Measurements from ENCODE around the gene KNSTRN. TPM values are rescaled to one million over a fixed set of nuclear protein-coding genes. Genes with fewer than 3 reads are reported as not detected.

The KNSTRN gene
- total and polyA plus RNA-seq, 2 donors (not counting 3 experiments of a cell fraction or from before 2014, with no cell fraction given) = 24.4 to 61.4 TPM

DNA sequence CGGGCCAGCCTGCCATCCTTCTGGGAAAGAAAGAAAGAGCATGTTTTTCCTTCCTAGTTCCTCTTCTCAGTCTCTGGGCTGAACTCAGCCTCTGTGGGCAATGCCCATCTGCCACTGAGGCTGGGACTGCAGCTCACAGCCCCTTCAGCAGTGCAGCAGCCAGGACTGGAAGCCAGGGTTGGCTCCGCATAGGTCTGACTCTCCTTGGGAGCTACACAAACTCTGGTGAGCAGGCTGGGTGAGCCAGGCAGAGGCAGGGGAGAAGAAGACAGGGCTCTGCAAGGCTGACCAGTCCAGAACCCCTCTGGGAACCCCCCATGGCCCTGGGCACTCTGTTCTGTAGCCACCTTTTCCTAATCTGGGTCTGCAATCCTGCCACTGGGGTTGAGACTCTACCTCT, 20.9 kb upstream of the KNSTRN start:
- Histone ChIP-seq H3K36me3 (ENCODE audit: control insufficient read depth in 2 of 2, extremely low read depth in 1 of 2, insufficient read depth in 2 of 2, low read length in 2 of 2) (no peaks in the 10 kb centered on the region), H3K79me2 (ENCODE audit: control insufficient read depth, insufficient read depth, low read length) (no peaks in the 10 kb centered on the region), H4K20me1 (replicated peaks; ENCODE audit: control insufficient read depth, extremely low read depth, insufficient read depth, low read length) (no peaks in the 10 kb centered on the region), H3K9me1 (replicated peaks; ENCODE audit: control insufficient read depth, extremely low read depth, insufficient read depth, low read length) (no peaks in the 10 kb centered on the region), H3K27me3 (ENCODE audit: control insufficient read depth in 2 of 2, insufficient read depth in 2 of 2, low read length in 2 of 2) (peaks cover 6 to 9% of the 10 kb centered on the region in 2 experiments), H3K27ac (ENCODE audit: insufficient read depth, low read depth, low read length) (no peak overlapping the region), H3K9ac (replicated peaks; ENCODE audit: extremely low read depth, insufficient read depth, low read length) (no peak overlapping the region), H3K9me3 (replicated peaks; ENCODE audit: control insufficient read depth, insufficient read depth, low read length) (no peaks in the 10 kb centered on the region), H3K4me3 (replicated peaks in 1 of 3; ENCODE audit: insufficient read depth in 1 of 3, low read depth in 1 of 3, low read length in 3 of 3) (no peak overlapping the region), H2AFZ (ENCODE audit: low read depth, low read length) (no peak overlapping the region), H3K4me1 (ENCODE audit: control insufficient read depth, extremely low read depth, insufficient read depth, low read length) (peaks cover 8% of the 10 kb centered on the region), H3K4me2 (ENCODE audit: insufficient read depth, low read length) (no peak overlapping the region)
- dilution Hi-C loops (cut with MboI; ENCODE audit: extremely low pct_ligation_motif_present, low sequenced_read_pairs) (no loop called here), intact Hi-C loops (cut with micrococcal nuclease) (no loop called here)
- DNase-seq (ENCODE audit: low read depth, low spot score) = no peak
- FAIRE-seq = no peak
- CTCF ChIA-PET = no interaction called here
- POLR2A ChIA-PET = no interaction called here
- TF ChIP-seq, protein P1, sequence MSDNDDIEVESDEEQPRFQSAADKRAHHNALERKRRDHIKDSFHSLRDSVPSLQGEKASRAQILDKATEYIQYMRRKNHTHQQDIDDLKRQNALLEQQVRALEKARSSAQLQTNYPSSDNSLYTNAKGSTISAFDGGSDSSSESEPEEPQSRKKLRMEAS (IDR thresholded peaks at IDR 0.05; ENCODE audit: insufficient read depth, insufficient read length) = no peak
- TF ChIP-seq MYC (IDR thresholded peaks at IDR 0.05; ENCODE audit: low read depth, low read length) (no peak), EZH2 (IDR thresholded peaks at IDR 0.05; ENCODE audit: borderline replicate concordance, low read depth, low read length, severe bottlenecking) (no peak), JUN (IDR thresholded peaks at IDR 0.05; ENCODE audit: borderline replicate concordance, insufficient read depth, insufficient read length, low read depth) (no peak), POLR2AphosphoS5 (IDR thresholded peaks at IDR 0.05; ENCODE audit: insufficient read depth, low read depth, low read length) (no peak), POLR2A (IDR thresholded peaks at IDR 0.05; ENCODE audit: low read depth, low read length) (no peak), FOS (IDR thresholded peaks at IDR 0.05; ENCODE audit: borderline replicate concordance, insufficient read depth, low read length) (no peak)
- TF ChIP-seq, protein P2, sequence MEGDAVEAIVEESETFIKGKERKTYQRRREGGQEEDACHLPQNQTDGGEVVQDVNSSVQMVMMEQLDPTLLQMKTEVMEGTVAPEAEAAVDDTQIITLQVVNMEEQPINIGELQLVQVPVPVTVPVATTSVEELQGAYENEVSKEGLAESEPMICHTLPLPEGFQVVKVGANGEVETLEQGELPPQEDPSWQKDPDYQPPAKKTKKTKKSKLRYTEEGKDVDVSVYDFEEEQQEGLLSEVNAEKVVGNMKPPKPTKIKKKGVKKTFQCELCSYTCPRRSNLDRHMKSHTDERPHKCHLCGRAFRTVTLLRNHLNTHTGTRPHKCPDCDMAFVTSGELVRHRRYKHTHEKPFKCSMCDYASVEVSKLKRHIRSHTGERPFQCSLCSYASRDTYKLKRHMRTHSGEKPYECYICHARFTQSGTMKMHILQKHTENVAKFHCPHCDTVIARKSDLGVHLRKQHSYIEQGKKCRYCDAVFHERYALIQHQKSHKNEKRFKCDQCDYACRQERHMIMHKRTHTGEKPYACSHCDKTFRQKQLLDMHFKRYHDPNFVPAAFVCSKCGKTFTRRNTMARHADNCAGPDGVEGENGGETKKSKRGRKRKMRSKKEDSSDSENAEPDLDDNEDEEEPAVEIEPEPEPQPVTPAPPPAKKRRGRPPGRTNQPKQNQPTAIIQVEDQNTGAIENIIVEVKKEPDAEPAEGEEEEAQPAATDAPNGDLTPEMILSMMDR (IDR thresholded peaks at IDR 0.05; ENCODE audit: extremely low read depth in 1 of 2, insufficient read depth in 1 of 2, low read depth in 1 of 2, low read length in 2 of 2) = no peak
- no TSS peak for BruUV-seq (replicated peaks)
